ENCODE results near the gene GRID1. TPM values are rescaled to one million over a fixed set of nuclear protein-coding genes. Genes with fewer than 3 reads are reported as not detected.

The GRID1 gene
- polyA plus RNA-seq, 1 of the 3 experiments (the other 2 are of a cell fraction), result 0.13 TPM

- ChIA-PET POLR2A (no interaction called here), CTCF (interaction anchor here (1.1 kb wide), 1 partner anchor 13 kb away, joined by 5 read pairs; no protein-coding TSS in a partner anchor)
- 20% methylated on average over 3 of the region's 4 CpGs for WGBS (ENCODE audit: low lambda C conversion rate)
- no peak overlapping the region for H2AFZ ChIP-seq (ENCODE audit: low read depth)
- no peak overlapping the region for H3K9ac ChIP-seq
- no peaks in the 10 kb centered on the region for H3F3A ChIP-seq (replicated peaks; ENCODE audit: insufficient read depth)
- TF ChIP-seq FOSL2 (IDR thresholded peaks at IDR 0.05; ENCODE audit: borderline replicate concordance, low read depth) (no peak), CHD2 (IDR thresholded peaks at IDR 0.05; ENCODE audit: low read length, partially characterized antibody) (no peak), RAD21 (IDR thresholded peaks at IDR 0.05; ENCODE audit: low read length) (no peak), SMC3 (IDR thresholded peaks at IDR 0.05; ENCODE audit: low read depth, low read length) (no peak), FOXM1 (IDR thresholded peaks at IDR 0.05; ENCODE audit: low read depth) (no peak), POLR2AphosphoS5 (IDR thresholded peaks at IDR 0.05; ENCODE audit: low read depth, low read length) (no peak), NFIC (IDR thresholded peaks at IDR 0.05; ENCODE audit: borderline replicate concordance) (no peak), MAX (IDR thresholded peaks at IDR 0.05; ENCODE audit: low read depth) (no peak), JUND (IDR thresholded peaks at IDR 0.05) (no peak), USF1 (IDR thresholded peaks at IDR 0.05; ENCODE audit: borderline replicate concordance, low read depth) (no peak), CTCF (IDR thresholded peaks at IDR 0.05) (no peak), TAF1 (IDR thresholded peaks at IDR 0.05; ENCODE audit: borderline replicate concordance, low read depth, low read length) (no peak), MEF2A (IDR thresholded peaks at IDR 0.05; ENCODE audit: borderline replicate concordance, low read depth) (no peak), RCOR1 (IDR thresholded peaks at IDR 0.05; ENCODE audit: low read length) (no peak)
- H3K27me3 ChIP-seq (ENCODE audit: insufficient read depth), result no peaks in the 10 kb centered on the region
- no peaks in the 10 kb centered on the region for H3K9me3 ChIP-seq
- H4K20me1 ChIP-seq (ENCODE audit: insufficient read depth), result no peaks in the 10 kb centered on the region
- H3K9me2 ChIP-seq, result no peaks in the 10 kb centered on the region
- no peaks in the 10 kb centered on the region for H3K36me3 ChIP-seq (replicated peaks in 1 of 2; ENCODE audit: control insufficient read depth in 1 of 2, insufficient read depth in 2 of 2, low read length in 1 of 2)
- H3K4me1 ChIP-seq (ENCODE audit: control insufficient read depth in 1 of 2, insufficient read depth in 2 of 2, low read depth in 1 of 2, low read length in 1 of 2), result no peaks in the 10 kb centered on the region; a peak in 2 of 4 replicates
- DNase-seq, result no peak
- H3K79me2 ChIP-seq (ENCODE audit: insufficient read depth), result no peaks in the 10 kb centered on the region
- no peak overlapping the region for H3K4me2 ChIP-seq
- H3K4me3 ChIP-seq (ENCODE audit: low read depth in 2 of 2, low read length in 1 of 2), result no peak overlapping the region
- H3K27ac ChIP-seq (ENCODE audit: low read depth in 2 of 2, low read length in 1 of 2), result no peak overlapping the region
These were observed 723.3 kb downstream of the GRID1 start for GRCh38 chr10:85643171-85643844.

GRCh38 chr10:85642421-85643170, 724.0 kb downstream of the GRID1 start:
- H4K20me1 ChIP-seq (ENCODE audit: insufficient read depth), result no peaks in the 10 kb centered on the region
- H3K27me3 ChIP-seq (ENCODE audit: insufficient read depth), result no peaks in the 10 kb centered on the region
- H3K9me3 ChIP-seq, result no peaks in the 10 kb centered on the region; the same call in 1 of the 2 replicates
- H3F3A ChIP-seq (replicated peaks; ENCODE audit: insufficient read depth), result no peaks in the 10 kb centered on the region
- DNase-seq, result no peak
- POLR2A ChIA-PET, result no interaction called here
- H3K79me2 ChIP-seq (ENCODE audit: insufficient read depth), result no peaks in the 10 kb centered on the region
- H2AFZ ChIP-seq (ENCODE audit: low read depth), result no peak overlapping the region
- H3K4me1 ChIP-seq (ENCODE audit: control insufficient read depth in 1 of 2, insufficient read depth in 2 of 2, low read depth in 1 of 2, low read length in 1 of 2), result no peaks in the 10 kb centered on the region; a peak in 2 of 4 replicates
- no peak overlapping the region for H3K4me2 ChIP-seq
- no peak overlapping the region for H3K27ac ChIP-seq (ENCODE audit: low read depth in 2 of 2, low read length in 1 of 2)
- no peak overlapping the region for H3K4me3 ChIP-seq (ENCODE audit: low read depth in 2 of 2, low read length in 1 of 2)
- no peaks in the 10 kb centered on the region for H3K9me2 ChIP-seq
- WGBS (ENCODE audit: low lambda C conversion rate), result 10% methylated on average over 4 of the region's 4 CpGs
- CTCF ChIA-PET, result interaction anchor here (1.1 kb wide), 1 partner anchor 12 kb away, joined by 5 read pairs; no protein-coding TSS in a partner anchor
- no peaks in the 10 kb centered on the region for H3K36me3 ChIP-seq (replicated peaks in 1 of 2; ENCODE audit: control insufficient read depth in 1 of 2, insufficient read depth in 2 of 2, low read length in 1 of 2)
- H3K9ac ChIP-seq, result no peak overlapping the region
- TF ChIP-seq SMC3 (IDR thresholded peaks at IDR 0.05; ENCODE audit: low read depth, low read length) (no peak), MEF2A (IDR thresholded peaks at IDR 0.05; ENCODE audit: borderline replicate concordance, low read depth) (no peak), FOSL2 (IDR thresholded peaks at IDR 0.05; ENCODE audit: borderline replicate concordance, low read depth) (no peak), EP300 (IDR thresholded peaks at IDR 0.05; ENCODE audit: borderline replicate concordance in 1 of 2, low read depth in 1 of 2, low read length in 1 of 2) (no peak), IRF3 (IDR thresholded peaks at IDR 0.05; ENCODE audit: low read depth, low read length) (no peak), POLR2AphosphoS5 (IDR thresholded peaks at IDR 0.05; ENCODE audit: low read depth, low read length) (no peak), GATA2 (CRISPR knock-in tag; IDR thresholded peaks at IDR 0.05) (no peak), USF1 (IDR thresholded peaks at IDR 0.05; ENCODE audit: borderline replicate concordance, low read depth) (no peak), RFX5 (IDR thresholded peaks at IDR 0.05; ENCODE audit: low read length) (no peak), NFIC (IDR thresholded peaks at IDR 0.05; ENCODE audit: borderline replicate concordance) (no peak), TAF1 (IDR thresholded peaks at IDR 0.05; ENCODE audit: borderline replicate concordance, low read depth, low read length) (no peak)
